GM21529 (cell line): Measurements from ENCODE around the gene POLR1H.

Source experiments
- ATAC-seq: cut with Tn5 transposase; IDR thresholded peaks from one replicate; pipeline ENCODE4 v1.9.1; 2021; ENCODE audit not compliant: unreplicated experiment

Gene POLR1H

GRCh38 chr6:30093951-30094661, 33.0 kb downstream of the POLR1H start:
- ATAC-seq = no peak

- ATAC-seq = no peak
These were observed 35.8 kb downstream of the POLR1H start for GRCh38 chr6:30096829-30097228.

GRCh38 chr6:30097902-30098768, 37.1 kb downstream of the POLR1H start:
- no peak for ATAC-seq

GRCh38 chr6:30100154-30100553, 39.1 kb downstream of the POLR1H start:
- ATAC-seq = no peak

GRCh38 chr6:30100585-30101443, 39.7 kb downstream of the POLR1H start:
- ATAC-seq = no peak

GRCh38 chr6:30101444-30102413, 40.7 kb downstream of the POLR1H start:
- ATAC-seq = peak; percentile 68

- ATAC-seq = no peak
These were observed 41.4 kb downstream of the POLR1H start for GRCh38 chr6:30102414-30102969.

GRCh38 chr6:30102970-30103871, 42.2 kb downstream of the POLR1H start:
- peak; percentile 65 for ATAC-seq

- ATAC-seq = no peak
These were observed 42.8 kb downstream of the POLR1H start for GRCh38 chr6:30103872-30104179.

- no peak for ATAC-seq
These were observed 43.6 kb downstream of the POLR1H start for GRCh38 chr6:30104661-30105060.

- no peak for ATAC-seq
These were observed 50.3 kb downstream of the POLR1H start for GRCh38 chr6:30111266-30111856.

GRCh38 chr6:30112402-30112994, 51.4 kb downstream of the POLR1H start:
- ATAC-seq = no peak

GRCh38 chr6:30113003-30113759, 52.1 kb downstream of the POLR1H start, which contains the start of gene TRIM31:
Gene TRIM31 (minus strand): TSS chr6:30113090. CDS start chr6:30112805, 285 bp downstream.
- peak; percentile 74 for ATAC-seq

GRCh38 chr6:30113841-30114240, 52.8 kb downstream of the POLR1H start:
- no peak for ATAC-seq
